HepG2 (cell line): ENCODE results near the gene NELFCD. TPM values are rescaled to one million over a fixed set of nuclear protein-coding genes. Genes with fewer than 3 reads are reported as not detected.

Experiments used
- ELK4 ChIP-seq: sonication (generic); formaldehyde crosslinking; IDR thresholded peaks from 2 replicates; pipeline ENCODE4 v1.9.0; 2021; ENCODE audit warnings: missing genetic modification reagents, borderline replicate concordance
- FOSL2 ChIP-seq: sonication (generic); formaldehyde crosslinking; IDR thresholded peaks from 2 replicates; pipeline ENCODE4 v1.4.0; 2020; ENCODE audit warnings: missing genetic modification reagents
- KAT8 ChIP-seq: IDR thresholded peaks from 2 replicates; pipeline ENCODE4 v1.6.1; 2016; ENCODE audit warnings: missing genetic modification reagents, missing compliant biosample characterization
- MBD4 ChIP-seq: IDR thresholded peaks from 2 replicates; pipeline ENCODE4 v1.6.1; 2012; ENCODE audit warnings: low read length, inconsistent platforms, borderline replicate concordance
- POLR2AphosphoS2 ChIP-seq: IDR thresholded peaks from 2 replicates; pipeline ENCODE4 v1.6.1; 2011; ENCODE audit warnings: low read depth, low read length, improper control_type of control experiment
- WIZ ChIP-seq: sonication (generic); formaldehyde crosslinking; IDR thresholded peaks from 2 replicates; pipeline ENCODE4 v1.5.1; 2020; ENCODE audit warnings: mild to moderate bottlenecking, missing genetic modification reagents
- ZGPAT ChIP-seq: IDR thresholded peaks from 2 replicates; pipeline ENCODE4 v1.6.1; 2016; ENCODE audit warnings: mild to moderate bottlenecking
- ZNF329 ChIP-seq: sonication (generic); formaldehyde crosslinking; IDR thresholded peaks from 2 replicates; pipeline ENCODE4 v1.9.0; 2021; ENCODE audit warnings: low read depth, mild to moderate bottlenecking, missing genetic modification reagents
- ZNF34 ChIP-seq: sonication (generic); formaldehyde crosslinking; IDR thresholded peaks from 2 replicates; pipeline ENCODE4 v1.4.0; 2020; ENCODE audit warnings: mild to moderate bottlenecking, missing genetic modification reagents, borderline replicate concordance
- polyA plus RNA-seq, 8 experiments: library from polyadenylated mRNA; depleted of rRNA in 3 of 8; stranded (reverse) in 7 of 8; unstranded in 1 of 8; fragments of >200 nt; fragmentation: Illumina TruSeq in 4 of 8; extraction: Trizol in 4 of 8; gene quantifications; 2 replicates each; pipeline versions ENCODE4 v1.2.1 to v1.2.3, GENCODE V29; 2011 to 2016; ENCODE audit warnings: low read depth in 4 of 8, missing spikeins in 1 of 8, mixed read lengths in 1 of 8; ENCODE audit not compliant: insufficient read depth in 1 of 8
- total RNA-seq, 5 experiments: library from RNA; depleted of rRNA; stranded (reverse); fragments of >200 nt; fragmentation: Illumina TruSeq; extraction: Trizol; gene quantifications; 2 replicates each; pipeline ENCODE4 v1.2.3, GENCODE V29; 2016; ENCODE audit warnings: low read depth in 1 of 5
- TF ChIP-seq, protein P1 (sequence below), 2 experiments: fragments of 450-650 bp in 1 of 2; sonication (generic) in 1 of 2; formaldehyde crosslinking in 1 of 2; IDR thresholded peaks; 2 replicates each; pipeline versions ENCODE4 v1.6.1 to v1.8.0; 2016 to 2022; ENCODE audit warnings: antibody characterized with exemption in 1 of 2, mild to moderate bottlenecking in 1 of 2, missing genetic modification reagents in 1 of 2
- TF ChIP-seq, protein P2 (sequence below): sonication (generic); formaldehyde crosslinking; IDR thresholded peaks from 2 replicates; pipeline ENCODE4 v1.5.0; 2020; ENCODE audit warnings: missing genetic modification reagents

Gene NELFCD
- total and polyA plus RNA-seq, 2 of the 13 experiments (the other 11 are each of a cell fraction or from before 2014, with no cell fraction given) = 159 to 203 TPM

DNA sequence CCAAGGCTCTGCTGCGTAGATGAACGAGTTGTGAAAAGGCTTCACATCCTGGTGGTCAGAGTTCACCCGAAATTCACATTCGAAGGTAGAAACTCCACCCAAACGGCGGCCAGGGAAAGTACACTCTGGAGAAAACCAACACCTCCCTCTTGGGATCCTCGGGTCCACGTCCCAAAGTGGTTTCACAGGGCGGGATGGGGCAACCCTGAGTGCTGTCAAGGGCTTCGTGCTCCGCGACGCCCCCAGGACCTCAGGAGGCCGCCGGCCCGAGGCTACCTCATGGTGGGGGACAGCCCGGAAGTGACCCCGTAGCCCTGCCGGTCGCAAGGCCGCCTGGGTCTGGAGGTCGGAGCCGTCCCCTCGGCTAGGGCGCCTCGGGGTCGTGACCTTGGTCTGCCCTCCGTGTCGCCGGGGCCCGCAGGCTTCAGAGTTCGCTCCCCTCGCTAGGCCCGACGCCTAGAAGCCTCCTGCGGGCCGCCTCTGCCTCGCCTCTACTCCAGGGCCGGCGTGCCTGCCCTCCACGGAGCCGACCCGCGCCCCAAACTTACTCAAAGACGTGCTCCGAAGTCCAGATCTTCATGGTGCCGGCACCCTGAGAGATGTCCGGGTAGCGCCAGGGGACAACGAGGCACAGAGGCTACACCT lies 61.2 kb downstream of the NELFCD start, which contains the start of gene PRELID3B (continued):
- peak; percentile 75; the same call in 1 of the 2 replicates for TF ChIP-seq ZGPAT (CRISPR knock-in tag)
- TF ChIP-seq, protein P1, sequence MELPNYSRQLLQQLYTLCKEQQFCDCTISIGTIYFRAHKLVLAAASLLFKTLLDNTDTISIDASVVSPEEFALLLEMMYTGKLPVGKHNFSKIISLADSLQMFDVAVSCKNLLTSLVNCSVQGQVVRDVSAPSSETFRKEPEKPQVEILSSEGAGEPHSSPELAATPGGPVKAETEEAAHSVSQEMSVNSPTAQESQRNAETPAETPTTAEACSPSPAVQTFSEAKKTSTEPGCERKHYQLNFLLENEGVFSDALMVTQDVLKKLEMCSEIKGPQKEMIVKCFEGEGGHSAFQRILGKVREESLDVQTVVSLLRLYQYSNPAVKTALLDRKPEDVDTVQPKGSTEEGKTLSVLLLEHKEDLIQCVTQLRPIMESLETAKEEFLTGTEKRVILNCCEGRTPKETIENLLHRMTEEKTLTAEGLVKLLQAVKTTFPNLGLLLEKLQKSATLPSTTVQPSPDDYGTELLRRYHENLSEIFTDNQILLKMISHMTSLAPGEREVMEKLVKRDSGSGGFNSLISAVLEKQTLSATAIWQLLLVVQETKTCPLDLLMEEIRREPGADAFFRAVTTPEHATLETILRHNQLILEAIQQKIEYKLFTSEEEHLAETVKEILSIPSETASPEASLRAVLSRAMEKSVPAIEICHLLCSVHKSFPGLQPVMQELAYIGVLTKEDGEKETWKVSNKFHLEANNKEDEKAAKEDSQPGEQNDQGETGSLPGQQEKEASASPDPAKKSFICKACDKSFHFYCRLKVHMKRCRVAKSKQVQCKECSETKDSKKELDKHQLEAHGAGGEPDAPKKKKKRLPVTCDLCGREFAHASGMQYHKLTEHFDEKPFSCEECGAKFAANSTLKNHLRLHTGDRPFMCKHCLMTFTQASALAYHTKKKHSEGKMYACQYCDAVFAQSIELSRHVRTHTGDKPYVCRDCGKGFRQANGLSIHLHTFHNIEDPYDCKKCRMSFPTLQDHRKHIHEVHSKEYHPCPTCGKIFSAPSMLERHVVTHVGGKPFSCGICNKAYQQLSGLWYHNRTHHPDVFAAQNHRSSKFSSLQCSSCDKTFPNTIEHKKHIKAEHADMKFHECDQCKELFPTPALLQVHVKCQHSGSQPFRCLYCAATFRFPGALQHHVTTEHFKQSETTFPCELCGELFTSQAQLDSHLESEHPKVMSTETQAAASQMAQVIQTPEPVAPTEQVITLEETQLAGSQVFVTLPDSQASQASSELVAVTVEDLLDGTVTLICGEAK (IDR thresholded peaks at IDR 0.05) = no peak
- TF ChIP-seq, protein P1 (CRISPR knock-in tag; IDR thresholded peaks at IDR 0.05) = peak; percentile 90
- TF ChIP-seq, protein P2, sequence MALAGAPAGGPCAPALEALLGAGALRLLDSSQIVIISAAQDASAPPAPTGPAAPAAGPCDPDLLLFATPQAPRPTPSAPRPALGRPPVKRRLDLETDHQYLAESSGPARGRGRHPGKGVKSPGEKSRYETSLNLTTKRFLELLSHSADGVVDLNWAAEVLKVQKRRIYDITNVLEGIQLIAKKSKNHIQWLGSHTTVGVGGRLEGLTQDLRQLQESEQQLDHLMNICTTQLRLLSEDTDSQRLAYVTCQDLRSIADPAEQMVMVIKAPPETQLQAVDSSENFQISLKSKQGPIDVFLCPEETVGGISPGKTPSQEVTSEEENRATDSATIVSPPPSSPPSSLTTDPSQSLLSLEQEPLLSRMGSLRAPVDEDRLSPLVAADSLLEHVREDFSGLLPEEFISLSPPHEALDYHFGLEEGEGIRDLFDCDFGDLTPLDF (CRISPR knock-in tag) = peak; percentile 30; the same call in 1 of the 2 replicates
- 0 out of 2 replicates have a peak, but pooled peaks have one; percentile 6 for TF ChIP-seq FOSL2 (CRISPR knock-in tag)
- TF ChIP-seq MBD4 = no peak
- peak; percentile 52; the same call in 1 of the 2 replicates for TF ChIP-seq KAT8 (CRISPR knock-in tag)
- TF ChIP-seq POLR2AphosphoS2 = no peak
- 0 out of 2 replicates have a peak, but pooled peaks have one; percentile 60 for TF ChIP-seq ZNF34
- TF ChIP-seq ZNF329 = 0 out of 2 replicates have a peak, but pooled peaks have one; percentile 61
- TF ChIP-seq WIZ (CRISPR knock-in tag) = no peak
- TF ChIP-seq ELK4 = no peak
